Ascending aorta (tissue), 2 donors: ENCODE data around the gene AASDH. TPM values are rescaled to one million over a fixed set of nuclear protein-coding genes. Genes with fewer than 3 reads are reported as not detected.

Experiments used
- DNase-seq, 2 donors: peaks; one replicate each; pipeline ENCODE4 v3.0.0-alpha.2; 2019; ENCODE audit warnings: low spot score in 2 of 2
- H3K27ac ChIP-seq, 2 donors: fragments of 200-600 bp; sonication (generic); one replicate each; pipeline ENCODE4 v1.5.1; 2016 to 2017; ENCODE audit warnings: mild to moderate bottlenecking in 1 of 2
- H3K27me3 ChIP-seq: fragments of 200-600 bp; sonication (generic); one replicate; pipeline ENCODE4 v1.5.1; 2017
- H3K36me3 ChIP-seq, 2 donors: fragments of 200-600 bp; sonication (generic); one replicate each; pipeline ENCODE4 v1.5.1; 2016
- H3K4me1 ChIP-seq, 2 donors: fragments of 200-600 bp; sonication (generic); one replicate each; pipeline ENCODE4 v1.5.1; 2016 to 2017; ENCODE audit warnings: mild to moderate bottlenecking in 1 of 2
- H3K4me3 ChIP-seq, 2 donors: fragments of 200-600 bp; sonication (generic); one replicate each; pipeline ENCODE4 v1.5.1; 2016 to 2017; ENCODE audit warnings: mild to moderate bottlenecking in 1 of 2
- H3K9me3 ChIP-seq, 2 donors: fragments of 200-600 bp; sonication (generic); one replicate each; pipeline ENCODE4 v1.5.1; 2016
- intact Hi-C: fragments of 100-400 bp; cut with DNase I; formaldehyde crosslinking; loops from one replicate; pipeline ENCODE4 v1.15.1; 2023
- total RNA-seq: library from RNA; depleted of rRNA; stranded (reverse); fragments of >200 nt; gene quantifications from one replicate; pipeline ENCODE4 v1.1.0, GENCODE V29; 2016
- TF ChIP-seq, protein P1 (sequence below), 3 experiments: fragments of 200-600 bp in 2 of 3; fragments of 450-650 bp in 1 of 3; sonication (generic) in 2 of 3; IDR thresholded peaks; one replicate each; pipeline ENCODE4 v1.5.1; 2016 to 2019; ENCODE audit warnings: antibody characterized with exemption in 3 of 3, mild to moderate bottlenecking in 1 of 3, moderate library complexity in 1 of 3

The AASDH gene
- total RNA-seq, 1 donor from 2014 or later, result 4.0 TPM

DNA sequence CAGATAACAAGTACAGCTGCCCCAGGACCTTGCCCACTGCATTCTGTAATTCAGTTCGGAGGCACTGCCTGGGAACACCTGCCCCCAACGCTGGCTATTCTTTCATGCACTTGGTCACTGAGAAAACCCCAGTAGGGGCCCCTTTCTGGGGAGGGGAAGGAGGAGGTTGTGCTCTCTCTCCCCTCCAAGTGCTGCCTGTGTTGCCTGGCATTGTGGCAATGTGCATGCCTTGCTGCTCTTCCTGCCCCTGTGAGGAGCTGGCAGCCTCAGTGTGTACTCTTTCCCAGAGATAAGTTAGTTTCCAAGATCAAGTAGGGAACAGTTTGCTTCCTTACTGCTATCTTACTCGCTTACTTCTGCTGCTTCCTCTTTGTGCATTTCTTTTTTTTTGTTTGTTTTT lies 90.8 kb downstream of the AASDH start:
- no peaks in the 10 kb centered on the region for H3K36me3 ChIP-seq
- DNase-seq, result no peak
- no peak overlapping the region for H3K4me3 ChIP-seq
- TF ChIP-seq, protein P1, sequence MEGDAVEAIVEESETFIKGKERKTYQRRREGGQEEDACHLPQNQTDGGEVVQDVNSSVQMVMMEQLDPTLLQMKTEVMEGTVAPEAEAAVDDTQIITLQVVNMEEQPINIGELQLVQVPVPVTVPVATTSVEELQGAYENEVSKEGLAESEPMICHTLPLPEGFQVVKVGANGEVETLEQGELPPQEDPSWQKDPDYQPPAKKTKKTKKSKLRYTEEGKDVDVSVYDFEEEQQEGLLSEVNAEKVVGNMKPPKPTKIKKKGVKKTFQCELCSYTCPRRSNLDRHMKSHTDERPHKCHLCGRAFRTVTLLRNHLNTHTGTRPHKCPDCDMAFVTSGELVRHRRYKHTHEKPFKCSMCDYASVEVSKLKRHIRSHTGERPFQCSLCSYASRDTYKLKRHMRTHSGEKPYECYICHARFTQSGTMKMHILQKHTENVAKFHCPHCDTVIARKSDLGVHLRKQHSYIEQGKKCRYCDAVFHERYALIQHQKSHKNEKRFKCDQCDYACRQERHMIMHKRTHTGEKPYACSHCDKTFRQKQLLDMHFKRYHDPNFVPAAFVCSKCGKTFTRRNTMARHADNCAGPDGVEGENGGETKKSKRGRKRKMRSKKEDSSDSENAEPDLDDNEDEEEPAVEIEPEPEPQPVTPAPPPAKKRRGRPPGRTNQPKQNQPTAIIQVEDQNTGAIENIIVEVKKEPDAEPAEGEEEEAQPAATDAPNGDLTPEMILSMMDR (IDR thresholded peaks at IDR 0.05), result no peak
- no peaks in the 10 kb centered on the region for H3K9me3 ChIP-seq
- no peak overlapping the region for H3K27ac ChIP-seq
- no peaks in the 10 kb centered on the region for H3K4me1 ChIP-seq
- no peaks in the 10 kb centered on the region for H3K27me3 ChIP-seq
- intact Hi-C loops, result no loop called here

- Histone ChIP-seq H3K4me3 (no peak overlapping the region), H3K9me3 (no peaks in the 10 kb centered on the region), H3K4me1 (no peaks in the 10 kb centered on the region), H3K27me3 (no peaks in the 10 kb centered on the region), H3K27ac (no peak overlapping the region), H3K36me3 (no peaks in the 10 kb centered on the region)
- TF ChIP-seq, protein P1 (IDR thresholded peaks at IDR 0.05), result no peak
- no peak for DNase-seq
- intact Hi-C loops, result no loop called here
These were observed 94.2 kb downstream of the AASDH start for GRCh38 chr4:56293121-56293520.

DNA sequence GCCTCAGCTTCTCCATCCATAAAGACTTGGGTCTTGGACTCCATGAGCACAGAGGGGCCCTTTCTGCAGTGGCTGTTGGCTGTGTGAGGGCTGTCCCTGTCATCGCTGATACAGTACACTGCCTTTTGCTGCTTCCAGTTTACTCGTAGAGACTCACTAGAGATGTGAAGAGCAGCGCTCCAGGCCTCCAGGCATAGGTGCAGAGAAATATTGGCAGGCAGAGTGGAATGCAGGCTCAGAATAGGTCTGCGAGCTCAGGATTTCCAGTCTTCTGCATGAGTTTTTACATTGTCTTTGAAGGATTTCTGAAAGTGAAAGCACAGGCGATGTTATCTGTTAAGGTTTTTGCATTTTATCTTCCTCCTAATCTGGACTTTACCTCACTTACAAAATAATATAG lies 97.4 kb downstream of the AASDH start:
- no peaks in the 10 kb centered on the region for H3K4me1 ChIP-seq
- H3K36me3 ChIP-seq, result no peaks in the 10 kb centered on the region
- H3K4me3 ChIP-seq, result no peak overlapping the region
- H3K9me3 ChIP-seq, result no peaks in the 10 kb centered on the region
- TF ChIP-seq, protein P1 (IDR thresholded peaks at IDR 0.05), result no peak
- intact Hi-C loops, result no loop called here
- H3K27me3 ChIP-seq, result no peaks in the 10 kb centered on the region
- no peak for DNase-seq
- H3K27ac ChIP-seq, result no peak overlapping the region

DNA sequence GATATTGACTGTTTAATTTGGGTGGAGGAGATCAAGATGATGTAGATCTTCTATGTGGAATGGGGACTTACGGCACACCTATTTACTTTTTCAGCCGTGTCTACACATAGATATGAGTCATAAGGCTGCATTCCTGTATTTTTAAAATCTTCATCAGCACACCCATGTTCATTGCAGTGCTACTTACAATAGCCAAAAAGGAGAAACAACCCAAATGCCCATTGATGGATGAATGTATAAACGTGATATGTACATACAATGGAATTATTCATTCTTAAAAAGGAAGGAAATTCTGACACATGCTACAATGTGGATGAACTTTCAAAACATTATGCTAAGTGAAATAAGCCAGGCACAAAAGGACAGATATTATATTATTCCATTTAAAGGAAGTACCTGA lies 98.6 kb downstream of the AASDH start:
- Histone ChIP-seq H3K4me3 (no peak overlapping the region), H3K27me3 (no peaks in the 10 kb centered on the region), H3K9me3 (no peaks in the 10 kb centered on the region), H3K27ac (no peak overlapping the region), H3K36me3 (no peaks in the 10 kb centered on the region), H3K4me1 (no peaks in the 10 kb centered on the region)
- no peak for DNase-seq
- TF ChIP-seq, protein P1 (IDR thresholded peaks at IDR 0.05), result no peak
- intact Hi-C loops, result no loop called here

Other genes starting within 250 kb of the AASDH start
- gene PPAT, start 48.1 kb upstream of the AASDH start, total RNA-seq, result 3.6 TPM
- 9.6 TPM for gene PAICS, start 48.8 kb upstream of the AASDH start, total RNA-seq
- 89.4 TPM for gene SRP72, start 80.1 kb upstream of the AASDH start, total RNA-seq
- not detected for gene ARL9, start 118.3 kb upstream of the AASDH start, total RNA-seq